A673 (cell line): Measurements from ENCODE around the gene PLD2.

Experiments
- EZH2 ChIP-seq: fragments of 200-600 bp; sonication (generic); IDR thresholded peaks from 2 replicates; pipeline ENCODE4 v1.6.1; 2017; ENCODE audit warnings: borderline replicate concordance, low read depth, mild to moderate bottlenecking, mixed read lengths, antibody characterized with exemption, low read length; ENCODE audit not compliant: poor library complexity, severe bottlenecking
- TF ChIP-seq, protein P1 (sequence below): fragments of 300-800, 200-600 bp; sonication (generic); conservative IDR thresholded peaks from 2 replicates; pipeline ENCODE4 v1.5.1; 2017; ENCODE audit warnings: low read depth, mild to moderate bottlenecking, antibody characterized with exemption, low read length, moderate library complexity, mixed read lengths

DNA sequence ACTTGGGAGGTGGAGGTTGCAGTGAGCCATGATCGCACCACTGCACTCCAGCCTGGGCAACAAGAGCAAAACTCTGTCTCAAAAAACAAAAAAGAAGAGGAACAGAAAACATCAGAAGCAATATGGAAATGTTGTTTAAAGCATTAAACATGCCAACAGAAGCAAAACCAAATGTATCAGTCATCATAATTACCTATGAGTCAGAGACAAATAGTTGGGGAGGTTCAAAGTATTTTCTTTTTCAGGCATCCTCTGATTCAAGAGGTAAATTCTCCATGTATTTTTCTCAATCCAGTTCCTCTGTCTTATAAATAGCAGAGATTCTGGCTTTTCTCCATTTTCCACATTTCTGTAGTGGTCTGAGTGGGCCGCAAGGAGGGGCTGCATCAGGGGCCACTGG, 37.3 kb upstream of the PLD2 start:
- TF ChIP-seq, protein P1, sequence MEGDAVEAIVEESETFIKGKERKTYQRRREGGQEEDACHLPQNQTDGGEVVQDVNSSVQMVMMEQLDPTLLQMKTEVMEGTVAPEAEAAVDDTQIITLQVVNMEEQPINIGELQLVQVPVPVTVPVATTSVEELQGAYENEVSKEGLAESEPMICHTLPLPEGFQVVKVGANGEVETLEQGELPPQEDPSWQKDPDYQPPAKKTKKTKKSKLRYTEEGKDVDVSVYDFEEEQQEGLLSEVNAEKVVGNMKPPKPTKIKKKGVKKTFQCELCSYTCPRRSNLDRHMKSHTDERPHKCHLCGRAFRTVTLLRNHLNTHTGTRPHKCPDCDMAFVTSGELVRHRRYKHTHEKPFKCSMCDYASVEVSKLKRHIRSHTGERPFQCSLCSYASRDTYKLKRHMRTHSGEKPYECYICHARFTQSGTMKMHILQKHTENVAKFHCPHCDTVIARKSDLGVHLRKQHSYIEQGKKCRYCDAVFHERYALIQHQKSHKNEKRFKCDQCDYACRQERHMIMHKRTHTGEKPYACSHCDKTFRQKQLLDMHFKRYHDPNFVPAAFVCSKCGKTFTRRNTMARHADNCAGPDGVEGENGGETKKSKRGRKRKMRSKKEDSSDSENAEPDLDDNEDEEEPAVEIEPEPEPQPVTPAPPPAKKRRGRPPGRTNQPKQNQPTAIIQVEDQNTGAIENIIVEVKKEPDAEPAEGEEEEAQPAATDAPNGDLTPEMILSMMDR: no peak
- no peak for TF ChIP-seq EZH2
